NB4 (cell line): ENCODE results near the gene ZBTB20.

ENCODE experiments used
- DNase-seq: peaks from one replicate; pipeline ENCODE4 v3.0.0; 2010; ENCODE audit warnings: low read depth
- H3K4me3 ChIP-seq: one replicate; pipeline ENCODE4 v1.5.1; 2011; ENCODE audit warnings: mild to moderate bottlenecking, low read depth, low read length, moderate library complexity
- MAX ChIP-seq: IDR thresholded peaks from 2 replicates; pipeline ENCODE4 v1.6.1; 2011; ENCODE audit warnings: low read depth, low read length
- MYC ChIP-seq: IDR thresholded peaks from 2 replicates; pipeline ENCODE4 v1.6.1; 2011; ENCODE audit warnings: low read depth, low read length
- POLR2A ChIP-seq: IDR thresholded peaks from 2 replicates; pipeline ENCODE4 v1.6.1; 2011; ENCODE audit warnings: mild to moderate bottlenecking; ENCODE audit not compliant: insufficient read length; ENCODE audit errors: extremely low read depth
- TF ChIP-seq, protein P1 (sequence below): IDR thresholded peaks from one replicate; pipeline ENCODE4 v1.5.1; 2012; ENCODE audit warnings: low read depth, low read length

The ZBTB20 gene

GRCh38 chr3:114550165-114550564 lies 596.9 kb downstream of the ZBTB20 start:
- H3K4me3 ChIP-seq: no peak overlapping the region
- TF ChIP-seq MAX (no peak), MYC (no peak), POLR2A (no peak)
- TF ChIP-seq, protein P1, sequence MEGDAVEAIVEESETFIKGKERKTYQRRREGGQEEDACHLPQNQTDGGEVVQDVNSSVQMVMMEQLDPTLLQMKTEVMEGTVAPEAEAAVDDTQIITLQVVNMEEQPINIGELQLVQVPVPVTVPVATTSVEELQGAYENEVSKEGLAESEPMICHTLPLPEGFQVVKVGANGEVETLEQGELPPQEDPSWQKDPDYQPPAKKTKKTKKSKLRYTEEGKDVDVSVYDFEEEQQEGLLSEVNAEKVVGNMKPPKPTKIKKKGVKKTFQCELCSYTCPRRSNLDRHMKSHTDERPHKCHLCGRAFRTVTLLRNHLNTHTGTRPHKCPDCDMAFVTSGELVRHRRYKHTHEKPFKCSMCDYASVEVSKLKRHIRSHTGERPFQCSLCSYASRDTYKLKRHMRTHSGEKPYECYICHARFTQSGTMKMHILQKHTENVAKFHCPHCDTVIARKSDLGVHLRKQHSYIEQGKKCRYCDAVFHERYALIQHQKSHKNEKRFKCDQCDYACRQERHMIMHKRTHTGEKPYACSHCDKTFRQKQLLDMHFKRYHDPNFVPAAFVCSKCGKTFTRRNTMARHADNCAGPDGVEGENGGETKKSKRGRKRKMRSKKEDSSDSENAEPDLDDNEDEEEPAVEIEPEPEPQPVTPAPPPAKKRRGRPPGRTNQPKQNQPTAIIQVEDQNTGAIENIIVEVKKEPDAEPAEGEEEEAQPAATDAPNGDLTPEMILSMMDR: no peak
- DNase-seq: no peak

DNA sequence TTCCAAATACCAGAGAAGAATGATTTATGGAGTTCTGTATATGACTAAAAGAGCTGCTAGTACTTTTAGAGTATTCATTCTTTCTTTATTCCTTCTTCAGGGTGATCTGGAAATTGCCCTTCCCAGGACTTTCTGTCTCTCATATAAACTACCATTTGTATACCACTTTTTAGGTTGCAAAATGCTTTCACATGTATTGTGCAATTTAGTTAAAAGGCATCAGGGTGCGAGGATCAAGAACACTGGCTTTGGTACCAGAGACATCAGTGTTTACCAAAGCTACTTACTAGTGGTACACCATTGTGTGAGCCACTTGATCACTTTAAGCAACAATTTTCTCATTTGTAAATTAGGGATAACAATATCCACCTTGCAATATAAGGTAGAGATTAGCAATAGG lies 601.9 kb downstream of the ZBTB20 start:
- TF ChIP-seq MYC (no peak), POLR2A (no peak), MAX (no peak)
- TF ChIP-seq, protein P1: no peak

DNA sequence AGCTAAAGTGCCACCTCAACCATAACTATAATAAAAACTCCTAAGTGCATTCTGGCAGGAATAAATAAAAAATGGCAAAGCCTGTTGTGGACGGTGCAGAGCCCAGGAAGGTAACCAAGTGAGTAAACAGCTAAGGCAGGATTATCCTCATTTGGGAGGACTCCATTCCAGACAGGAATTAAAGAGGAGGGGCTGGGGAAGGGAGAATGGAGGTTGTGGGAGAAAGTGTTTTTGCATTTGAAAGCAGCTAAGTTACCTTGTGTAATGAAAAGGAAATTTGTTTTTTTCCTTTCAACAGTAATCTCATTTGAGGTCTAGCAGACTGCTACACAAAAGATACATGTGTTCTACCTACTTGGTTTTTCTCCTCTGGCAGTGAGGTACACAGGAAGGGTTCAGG lies 604.7 kb downstream of the ZBTB20 start:
- no peak overlapping the region for H3K4me3 ChIP-seq
- DNase-seq: no peak
- no peak for TF ChIP-seq POLR2A
- TF ChIP-seq MYC: no peak
- TF ChIP-seq, protein P1: no peak
- no peak for TF ChIP-seq MAX

More for the DNA sequence above, 601.9 kb downstream of the ZBTB20 start:
- H3K4me3 ChIP-seq: no peak overlapping the region
- no peak for DNase-seq

GRCh38 chr3:114539525-114539924 lies 607.6 kb downstream of the ZBTB20 start:
- no peak overlapping the region for H3K4me3 ChIP-seq

GRCh38 chr3:114538211-114538610 lies 608.9 kb downstream of the ZBTB20 start:
- no peak for DNase-seq
- TF ChIP-seq, protein P1: no peak
- no peak for TF ChIP-seq MAX
- no peak for TF ChIP-seq MYC
- TF ChIP-seq POLR2A: no peak
- no peak overlapping the region for H3K4me3 ChIP-seq

More at GRCh38 chr3:114539525-114539924, 607.6 kb downstream of the ZBTB20 start:
- no peak for DNase-seq
- TF ChIP-seq MYC (no peak), MAX (no peak), POLR2A (no peak)
- TF ChIP-seq, protein P1: no peak

DNA sequence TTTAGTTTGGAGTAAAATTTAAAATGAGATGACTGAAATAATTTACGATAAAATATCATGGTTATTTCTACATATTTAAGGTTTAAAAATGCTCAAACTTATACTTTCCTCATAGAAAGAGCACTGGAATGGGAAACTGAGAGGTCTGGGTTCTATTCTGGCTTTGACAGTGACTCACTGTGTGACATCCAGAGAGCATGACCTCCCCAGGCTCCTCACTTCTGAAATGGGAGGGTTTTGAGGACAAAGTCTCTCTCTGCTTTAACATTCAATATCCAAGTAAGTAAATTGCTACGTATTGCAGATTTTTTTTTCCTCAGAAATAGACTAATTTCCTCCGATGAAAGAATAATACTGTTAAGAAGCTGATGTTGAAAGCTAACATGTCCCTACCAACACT lies 618.6 kb downstream of the ZBTB20 start:
- no peak for TF ChIP-seq MAX
- TF ChIP-seq MYC: no peak
- TF ChIP-seq, protein P1: no peak
- no peak for TF ChIP-seq POLR2A
- no peak for DNase-seq
- H3K4me3 ChIP-seq: no peak overlapping the region
